Left ventricle myocardium inferior (tissue), 1 donor: Measurements from ENCODE around the gene GRIN2A. TPM values are rescaled to one million over a fixed set of nuclear protein-coding genes. Genes with fewer than 3 reads are reported as not detected.

ENCODE experiments used
- DNase-seq: peaks from one replicate; pipeline ENCODE4 v3.0.0-alpha.2; 2020
- H3K27ac ChIP-seq: fragments of 200-600 bp; replicated peaks from 2 replicates; pipeline ENCODE4 v1.8.0; 2021
- H3K27me3 ChIP-seq: fragments of 200-600 bp; 2 replicates; pipeline ENCODE4 v1.8.0; 2021; ENCODE audit warnings: low read depth
- H3K36me3 ChIP-seq: fragments of 200-600 bp; 2 replicates; pipeline ENCODE4 v1.8.0; 2021
- H3K4me1 ChIP-seq: fragments of 200-600 bp; 2 replicates; pipeline ENCODE4 v1.8.0; 2021
- H3K4me3 ChIP-seq: fragments of 200-600 bp; 2 replicates; pipeline ENCODE4 v1.8.0; 2021; ENCODE audit warnings: mild to moderate bottlenecking, moderate library complexity
- H3K9me3 ChIP-seq: fragments of 200-600 bp; replicated peaks from 2 replicates; pipeline ENCODE4 v1.8.0; 2021
- intact Hi-C: fragments of 100-400 bp; cut with micrococcal nuclease; formaldehyde crosslinking; loops from one replicate; pipeline ENCODE4 v1.11.0; 2022
- total RNA-seq: library from RNA; stranded (reverse); fragmentation: NEBNext Ultra II Directional; extraction: Animal tissue kit (Norgen Biotek cat#: 25700); gene quantifications from one replicate; pipeline ENCODE4 v1.2.1, GENCODE V29; 2021
- TF ChIP-seq, protein P1 (sequence below): fragments of 200-600 bp; IDR thresholded peaks from 2 replicates; pipeline ENCODE4 v1.8.0; 2021; ENCODE audit warnings: antibody characterized with exemption, mild to moderate bottlenecking, borderline replicate concordance
- donor health status: DM: no; HTN: yes; CAD: no; lungs with severe emphysema.

GRIN2A gene
- total RNA-seq, 1 donor from 2014 or later = 2.4 TPM

DNA sequence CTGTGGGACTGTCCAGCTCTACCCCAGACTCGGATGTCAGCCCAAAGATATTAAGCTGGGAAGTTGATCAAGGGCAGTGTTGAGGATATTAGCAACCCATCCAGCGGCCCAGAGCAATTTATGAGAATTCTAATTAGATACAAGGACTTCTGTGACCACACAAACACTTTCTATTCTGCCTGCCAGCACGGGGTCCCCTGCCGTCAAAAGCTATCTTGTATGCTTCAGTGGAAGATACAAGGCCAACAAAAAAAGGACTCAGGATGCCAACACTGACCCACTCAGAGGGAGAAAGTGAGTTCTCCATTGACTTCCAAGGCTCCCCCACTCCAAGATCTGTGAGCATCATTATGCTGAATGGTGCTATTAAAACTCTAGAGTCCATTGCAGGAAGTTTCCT, 390.7 kb downstream of the GRIN2A start:
- intact Hi-C loops = no loop called here
- H3K4me1 ChIP-seq = peaks cover 25% of the 10 kb centered on the region
- TF ChIP-seq, protein P1, sequence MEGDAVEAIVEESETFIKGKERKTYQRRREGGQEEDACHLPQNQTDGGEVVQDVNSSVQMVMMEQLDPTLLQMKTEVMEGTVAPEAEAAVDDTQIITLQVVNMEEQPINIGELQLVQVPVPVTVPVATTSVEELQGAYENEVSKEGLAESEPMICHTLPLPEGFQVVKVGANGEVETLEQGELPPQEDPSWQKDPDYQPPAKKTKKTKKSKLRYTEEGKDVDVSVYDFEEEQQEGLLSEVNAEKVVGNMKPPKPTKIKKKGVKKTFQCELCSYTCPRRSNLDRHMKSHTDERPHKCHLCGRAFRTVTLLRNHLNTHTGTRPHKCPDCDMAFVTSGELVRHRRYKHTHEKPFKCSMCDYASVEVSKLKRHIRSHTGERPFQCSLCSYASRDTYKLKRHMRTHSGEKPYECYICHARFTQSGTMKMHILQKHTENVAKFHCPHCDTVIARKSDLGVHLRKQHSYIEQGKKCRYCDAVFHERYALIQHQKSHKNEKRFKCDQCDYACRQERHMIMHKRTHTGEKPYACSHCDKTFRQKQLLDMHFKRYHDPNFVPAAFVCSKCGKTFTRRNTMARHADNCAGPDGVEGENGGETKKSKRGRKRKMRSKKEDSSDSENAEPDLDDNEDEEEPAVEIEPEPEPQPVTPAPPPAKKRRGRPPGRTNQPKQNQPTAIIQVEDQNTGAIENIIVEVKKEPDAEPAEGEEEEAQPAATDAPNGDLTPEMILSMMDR = no peak
- DNase-seq = no peak
- H3K27ac ChIP-seq = no peak overlapping the region
- H3K9me3 ChIP-seq = no peaks in the 10 kb centered on the region
- no peaks in the 10 kb centered on the region for H3K27me3 ChIP-seq
- no peaks in the 10 kb centered on the region for H3K36me3 ChIP-seq
- no peak overlapping the region for H3K4me3 ChIP-seq

DNA sequence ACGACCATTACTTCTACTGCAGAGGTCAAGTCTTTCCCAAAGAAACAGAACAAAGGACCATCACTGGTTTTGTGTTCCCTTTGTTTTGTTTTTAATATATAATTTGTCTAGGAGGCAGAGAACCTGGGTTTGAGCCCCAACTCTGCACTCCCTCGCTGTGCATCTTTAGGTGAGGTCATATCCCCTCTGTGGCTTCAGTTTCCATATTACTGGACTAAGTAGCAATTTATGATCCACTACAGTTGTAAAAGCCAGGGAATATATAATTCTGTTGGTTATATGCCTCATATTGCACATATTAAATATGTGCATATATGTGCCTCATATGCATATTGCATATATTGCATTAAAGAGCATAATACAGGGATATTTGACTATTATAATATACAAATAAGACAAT, 392.0 kb downstream of the GRIN2A start:
- no peak overlapping the region for H3K4me3 ChIP-seq
- DNase-seq = no peak
- TF ChIP-seq, protein P1 = no peak
- H3K9me3 ChIP-seq = no peaks in the 10 kb centered on the region
- no peak overlapping the region for H3K27ac ChIP-seq
- intact Hi-C loops = no loop called here
- no peaks in the 10 kb centered on the region for H3K36me3 ChIP-seq
- no peaks in the 10 kb centered on the region for H3K27me3 ChIP-seq
- H3K4me1 ChIP-seq = peaks cover 22% of the 10 kb centered on the region

DNA sequence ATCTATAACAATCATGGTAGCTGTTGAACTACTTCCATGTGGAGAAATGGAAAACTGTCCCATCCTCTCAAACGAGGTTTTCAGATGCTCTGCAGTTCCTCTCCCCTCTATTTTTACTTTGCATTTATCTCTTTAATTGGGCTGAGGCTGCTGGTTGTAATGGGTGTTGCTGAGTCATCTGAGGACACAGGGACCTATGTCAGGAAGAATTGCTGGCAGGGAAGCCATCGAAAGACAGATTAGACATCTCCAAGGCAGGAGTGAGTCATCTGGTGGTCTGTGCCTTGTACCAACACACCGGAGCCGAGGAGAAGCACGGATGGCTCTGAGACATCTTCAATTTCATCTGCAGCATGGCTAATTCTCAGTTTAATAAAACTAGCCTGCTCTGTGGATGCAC, 394.5 kb downstream of the GRIN2A start:
- intact Hi-C loops = no loop called here
- Histone ChIP-seq H3K27me3 (no peaks in the 10 kb centered on the region), H3K36me3 (no peaks in the 10 kb centered on the region), H3K27ac (no peak overlapping the region), H3K9me3 (no peaks in the 10 kb centered on the region), H3K4me1 (peaks cover 21% of the 10 kb centered on the region), H3K4me3 (no peak overlapping the region)
- no peak for DNase-seq
- TF ChIP-seq, protein P1 = no peak

DNA sequence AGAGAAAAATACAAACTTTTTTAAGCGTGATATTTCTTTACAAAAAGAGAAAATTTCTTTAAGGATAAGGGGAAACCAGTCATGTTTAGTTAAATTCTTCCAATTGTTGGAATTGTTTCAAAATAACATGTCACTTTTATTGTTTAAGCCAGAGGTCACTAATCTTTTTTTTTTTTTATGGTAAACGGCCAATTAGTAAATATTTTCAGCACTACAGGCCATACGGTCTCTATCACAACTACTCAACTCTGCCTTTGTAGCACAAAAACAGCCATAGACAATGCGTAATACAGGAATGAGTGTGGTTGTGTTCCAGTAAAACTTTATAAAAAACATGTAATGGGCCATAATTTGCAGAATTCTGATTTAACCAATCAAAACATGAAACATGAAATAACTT, 401.4 kb downstream of the GRIN2A start:
- DNase-seq = no peak
- Histone ChIP-seq H3K4me1 (peaks cover 20% of the 10 kb centered on the region), H3K9me3 (no peaks in the 10 kb centered on the region), H3K27ac (no peak overlapping the region), H3K4me3 (no peak overlapping the region), H3K27me3 (no peaks in the 10 kb centered on the region), H3K36me3 (no peaks in the 10 kb centered on the region)
- intact Hi-C loops = no loop called here
- TF ChIP-seq, protein P1 = no peak

DNA sequence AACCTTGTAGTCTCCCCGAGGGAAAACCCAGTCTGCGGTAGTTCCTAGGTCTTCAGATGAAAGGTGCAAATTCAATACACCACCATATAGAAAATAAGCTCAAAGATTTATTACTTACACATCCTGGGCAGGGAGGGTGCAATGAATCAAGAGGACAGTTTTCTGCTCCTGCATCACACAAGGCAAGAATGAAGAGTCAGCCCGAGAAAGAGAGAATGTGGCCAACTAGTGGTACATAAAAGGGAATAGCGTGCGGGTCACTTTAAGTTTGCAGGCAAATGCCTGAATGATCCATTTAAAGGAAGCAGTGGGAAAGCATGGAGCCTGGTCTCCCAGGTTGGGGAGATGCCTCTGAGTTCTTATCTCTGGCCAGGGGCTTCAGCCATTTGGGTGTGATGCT, 403.4 kb downstream of the GRIN2A start:
- no peak overlapping the region for H3K4me3 ChIP-seq
- no peaks in the 10 kb centered on the region for H3K36me3 ChIP-seq
- no peaks in the 10 kb centered on the region for H3K27me3 ChIP-seq
- TF ChIP-seq, protein P1 = no peak
- H3K9me3 ChIP-seq = no peaks in the 10 kb centered on the region
- no peak overlapping the region for H3K27ac ChIP-seq
- intact Hi-C loops = no loop called here
- peaks cover 20% of the 10 kb centered on the region for H3K4me1 ChIP-seq
- no peak for DNase-seq

DNA sequence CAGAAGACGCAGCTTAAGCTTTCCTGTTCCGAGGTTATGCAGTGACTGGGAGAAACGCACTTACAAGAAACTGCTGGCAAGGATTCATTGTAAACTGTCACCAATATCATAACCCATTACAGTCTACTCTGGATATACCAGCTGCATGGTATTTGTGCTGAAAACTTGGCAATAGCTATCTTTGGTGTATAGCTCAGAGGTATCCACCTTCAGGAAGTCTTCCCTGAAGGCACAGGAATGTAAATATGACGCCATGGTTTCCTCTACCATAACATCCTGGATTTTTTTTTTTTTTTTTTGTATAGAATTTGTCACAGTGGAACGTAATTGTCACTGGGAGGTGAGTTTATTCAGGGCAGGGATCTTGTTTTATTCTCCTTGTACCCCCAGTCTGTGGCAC, 406.2 kb downstream of the GRIN2A start:
- Histone ChIP-seq H3K36me3 (no peaks in the 10 kb centered on the region), H3K27ac (no peak overlapping the region), H3K4me1 (peaks cover 8% of the 10 kb centered on the region), H3K27me3 (no peaks in the 10 kb centered on the region), H3K4me3 (no peak overlapping the region), H3K9me3 (no peaks in the 10 kb centered on the region)
- intact Hi-C loops = no loop called here
- DNase-seq = no peak
- TF ChIP-seq, protein P1 = no peak
